WI38 (cell line): Measurements from ENCODE around the gene ANKS4B.
"Not testable (repeated sequence)": the region's sequence is repeated elsewhere in the genome, so short reads cannot be mapped to it uniquely, and the experiment has no call there.

Experiments
- H3K4me3 ChIP-seq: 2 replicates; pipeline ENCODE4 v1.5.1; 2011; ENCODE audit warnings: low read depth, mild to moderate bottlenecking, control low read depth, low read length
- CTCF ChIP-seq: IDR thresholded peaks from 2 replicates; pipeline ENCODE4 v1.5.1; 2012; ENCODE audit warnings: low read depth, mild to moderate bottlenecking, control low read depth, low read length

Gene ANKS4B

GRCh38 chr16:21281698-21282389 lies 48.3 kb downstream of the ANKS4B start:
- no peak overlapping the region for H3K4me3 ChIP-seq

GRCh38 chr16:21283521-21284289 lies 50.2 kb downstream of the ANKS4B start:
- peak; percentile 61 for TF ChIP-seq CTCF
- H3K4me3 ChIP-seq, result peak overlapping the region; percentile 56

More at GRCh38 chr16:21281698-21282389, 48.3 kb downstream of the ANKS4B start:
- no peak for TF ChIP-seq CTCF

- no peak overlapping the region; the same call in 1 of the 2 replicates for H3K4me3 ChIP-seq
- TF ChIP-seq CTCF, result no peak
Observed at GRCh38 chr16:21284414-21284813, 50.9 kb downstream of the ANKS4B start.

GRCh38 chr16:21285314-21285713 lies 51.8 kb downstream of the ANKS4B start:
- TF ChIP-seq CTCF, result no peak
- H3K4me3 ChIP-seq, result no peak overlapping the region

GRCh38 chr16:21289789-21290188 lies 56.3 kb downstream of the ANKS4B start:
- H3K4me3 ChIP-seq, result not testable (repeated sequence)

GRCh38 chr16:21300309-21301167 lies 67.0 kb downstream of the ANKS4B start:
- peak overlapping the region; percentile 77 for H3K4me3 ChIP-seq

More at GRCh38 chr16:21300309-21301167, 67.0 kb downstream of the ANKS4B start:
- peak; percentile 81 for TF ChIP-seq CTCF
